ENCODE data around the gene ICAM4. TPM values are rescaled to one million over a fixed set of nuclear protein-coding genes. Genes with fewer than 3 reads are reported as not detected.
A peak's percentile ranks its signal among the peaks of the same experiment; 100 is the strongest.

Gene ICAM4
- total and polyA plus RNA-seq, 2 of the 13 experiments (the other 11 are each of a cell fraction or from before 2014, with no cell fraction given), result 2.9 to 4.0 TPM

DNA sequence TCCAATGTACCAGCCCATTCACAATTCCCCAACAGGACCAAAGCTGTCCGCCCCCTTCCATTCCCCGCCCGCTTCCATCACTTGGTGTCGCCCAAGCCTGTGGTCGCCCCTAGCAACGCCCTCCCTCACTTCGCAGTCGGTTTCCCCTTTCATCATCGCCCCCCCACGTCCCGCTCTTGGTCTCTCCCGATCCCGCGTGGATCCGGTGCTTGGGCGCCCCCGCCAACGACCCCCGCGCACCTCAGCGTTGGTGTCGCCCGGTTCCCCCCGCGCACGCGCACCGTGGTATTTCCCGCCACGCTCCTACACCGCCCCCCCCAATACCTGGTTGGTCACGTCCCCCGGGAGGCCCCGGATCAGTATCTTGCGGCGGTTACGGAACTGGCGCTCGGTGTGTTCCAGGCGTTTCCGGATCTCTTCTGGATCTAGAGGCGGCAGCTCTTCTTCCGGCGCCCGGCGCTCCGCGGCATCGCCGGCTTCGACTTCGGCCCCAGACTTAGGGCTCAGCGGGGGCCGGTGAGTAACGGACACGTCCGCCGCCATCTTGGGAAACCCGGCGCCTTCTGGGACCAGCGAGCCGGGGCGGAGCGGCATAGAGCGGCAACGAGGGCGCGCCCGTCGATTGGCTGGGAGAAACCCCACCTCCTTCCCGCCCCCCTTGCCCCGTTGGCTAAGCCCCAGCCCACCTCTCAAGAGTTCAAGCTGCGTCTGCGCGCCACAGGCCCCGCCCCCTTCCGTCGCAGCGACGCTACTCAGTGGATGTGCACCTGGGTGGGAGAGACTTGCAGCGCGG is 46.4 kb downstream of the ICAM4 start, which contains the start of gene RAVER1 (continued):
- TF ChIP-seq, protein P1, sequence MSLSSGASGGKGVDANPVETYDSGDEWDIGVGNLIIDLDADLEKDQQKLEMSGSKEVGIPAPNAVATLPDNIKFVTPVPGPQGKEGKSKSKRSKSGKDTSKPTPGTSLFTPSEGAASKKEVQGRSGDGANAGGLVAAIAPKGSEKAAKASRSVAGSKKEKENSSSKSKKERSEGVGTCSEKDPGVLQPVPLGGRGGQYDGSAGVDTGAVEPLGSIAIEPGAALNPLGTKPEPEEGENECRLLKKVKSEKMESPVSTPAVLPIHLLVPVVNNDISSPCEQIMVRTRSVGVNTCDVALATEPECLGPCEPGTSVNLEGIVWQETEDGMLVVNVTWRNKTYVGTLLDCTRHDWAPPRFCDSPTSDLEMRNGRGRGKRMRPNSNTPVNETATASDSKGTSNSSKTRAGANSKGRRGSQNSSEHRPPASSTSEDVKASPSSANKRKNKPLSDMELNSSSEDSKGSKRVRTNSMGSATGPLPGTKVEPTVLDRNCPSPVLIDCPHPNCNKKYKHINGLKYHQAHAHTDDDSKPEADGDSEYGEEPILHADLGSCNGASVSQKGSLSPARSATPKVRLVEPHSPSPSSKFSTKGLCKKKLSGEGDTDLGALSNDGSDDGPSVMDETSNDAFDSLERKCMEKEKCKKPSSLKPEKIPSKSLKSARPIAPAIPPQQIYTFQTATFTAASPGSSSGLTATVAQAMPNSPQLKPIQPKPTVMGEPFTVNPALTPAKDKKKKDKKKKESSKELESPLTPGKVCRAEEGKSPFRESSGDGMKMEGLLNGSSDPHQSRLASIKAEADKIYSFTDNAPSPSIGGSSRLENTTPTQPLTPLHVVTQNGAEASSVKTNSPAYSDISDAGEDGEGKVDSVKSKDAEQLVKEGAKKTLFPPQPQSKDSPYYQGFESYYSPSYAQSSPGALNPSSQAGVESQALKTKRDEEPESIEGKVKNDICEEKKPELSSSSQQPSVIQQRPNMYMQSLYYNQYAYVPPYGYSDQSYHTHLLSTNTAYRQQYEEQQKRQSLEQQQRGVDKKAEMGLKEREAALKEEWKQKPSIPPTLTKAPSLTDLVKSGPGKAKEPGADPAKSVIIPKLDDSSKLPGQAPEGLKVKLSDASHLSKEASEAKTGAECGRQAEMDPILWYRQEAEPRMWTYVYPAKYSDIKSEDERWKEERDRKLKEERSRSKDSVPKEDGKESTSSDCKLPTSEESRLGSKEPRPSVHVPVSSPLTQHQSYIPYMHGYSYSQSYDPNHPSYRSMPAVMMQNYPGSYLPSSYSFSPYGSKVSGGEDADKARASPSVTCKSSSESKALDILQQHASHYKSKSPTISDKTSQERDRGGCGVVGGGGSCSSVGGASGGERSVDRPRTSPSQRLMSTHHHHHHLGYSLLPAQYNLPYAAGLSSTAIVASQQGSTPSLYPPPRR (CRISPR knock-in tag; IDR thresholded peaks at IDR 0.05; ENCODE audit: borderline replicate concordance), result peak; percentile 54; the same call in 1 of the 2 replicates
- no peak for TF ChIP-seq ZNF354B (CRISPR knock-in tag; IDR thresholded peaks at IDR 0.05)
- no peak for TF ChIP-seq ZMAT3 (CRISPR knock-in tag; conservative IDR thresholded peaks at IDR 0.05)
- no peak for TF ChIP-seq HMGA1 (CRISPR knock-in tag; conservative IDR thresholded peaks at IDR 0.05)
- peak; percentile 41; the same call in 1 of the 2 replicates for TF ChIP-seq ELF3 (CRISPR knock-in tag; IDR thresholded peaks at IDR 0.05)
- TF ChIP-seq U2AF1 (optimal IDR thresholded peaks at IDR 0.05; ENCODE audit: low read depth, low read length), result peak; percentile 54
- TF ChIP-seq SYNCRIP (IDR thresholded peaks at IDR 0.05; ENCODE audit: insufficient read depth, low read depth, low read length), result no peak
- peak; percentile 69; the same call in 1 of the 2 replicates for TF ChIP-seq POLR2AphosphoS2 (IDR thresholded peaks at IDR 0.05; ENCODE audit: low read depth, low read length)
- TF ChIP-seq NFE2 (CRISPR knock-in tag; IDR thresholded peaks at IDR 0.05), result no peak
- peak; percentile 72; the same call in 1 of the 2 replicates for TF ChIP-seq GZF1 (CRISPR knock-in tag; IDR thresholded peaks at IDR 0.05)
- 0 out of 2 replicates have a peak, but pooled peaks have one; percentile 9 for TF ChIP-seq ZNF329 (CRISPR knock-in tag; IDR thresholded peaks at IDR 0.05; ENCODE audit: low read depth)
- no peak for TF ChIP-seq ZNF570 (CRISPR knock-in tag; IDR thresholded peaks at IDR 0.05; ENCODE audit: borderline replicate concordance)
- TF ChIP-seq, protein P2, sequence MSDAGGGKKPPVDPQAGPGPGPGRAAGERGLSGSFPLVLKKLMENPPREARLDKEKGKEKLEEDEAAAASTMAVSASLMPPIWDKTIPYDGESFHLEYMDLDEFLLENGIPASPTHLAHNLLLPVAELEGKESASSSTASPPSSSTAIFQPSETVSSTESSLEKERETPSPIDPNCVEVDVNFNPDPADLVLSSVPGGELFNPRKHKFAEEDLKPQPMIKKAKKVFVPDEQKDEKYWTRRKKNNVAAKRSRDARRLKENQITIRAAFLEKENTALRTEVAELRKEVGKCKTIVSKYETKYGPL (CRISPR knock-in tag; IDR thresholded peaks at IDR 0.05), result no peak
- TF ChIP-seq, protein P3, sequence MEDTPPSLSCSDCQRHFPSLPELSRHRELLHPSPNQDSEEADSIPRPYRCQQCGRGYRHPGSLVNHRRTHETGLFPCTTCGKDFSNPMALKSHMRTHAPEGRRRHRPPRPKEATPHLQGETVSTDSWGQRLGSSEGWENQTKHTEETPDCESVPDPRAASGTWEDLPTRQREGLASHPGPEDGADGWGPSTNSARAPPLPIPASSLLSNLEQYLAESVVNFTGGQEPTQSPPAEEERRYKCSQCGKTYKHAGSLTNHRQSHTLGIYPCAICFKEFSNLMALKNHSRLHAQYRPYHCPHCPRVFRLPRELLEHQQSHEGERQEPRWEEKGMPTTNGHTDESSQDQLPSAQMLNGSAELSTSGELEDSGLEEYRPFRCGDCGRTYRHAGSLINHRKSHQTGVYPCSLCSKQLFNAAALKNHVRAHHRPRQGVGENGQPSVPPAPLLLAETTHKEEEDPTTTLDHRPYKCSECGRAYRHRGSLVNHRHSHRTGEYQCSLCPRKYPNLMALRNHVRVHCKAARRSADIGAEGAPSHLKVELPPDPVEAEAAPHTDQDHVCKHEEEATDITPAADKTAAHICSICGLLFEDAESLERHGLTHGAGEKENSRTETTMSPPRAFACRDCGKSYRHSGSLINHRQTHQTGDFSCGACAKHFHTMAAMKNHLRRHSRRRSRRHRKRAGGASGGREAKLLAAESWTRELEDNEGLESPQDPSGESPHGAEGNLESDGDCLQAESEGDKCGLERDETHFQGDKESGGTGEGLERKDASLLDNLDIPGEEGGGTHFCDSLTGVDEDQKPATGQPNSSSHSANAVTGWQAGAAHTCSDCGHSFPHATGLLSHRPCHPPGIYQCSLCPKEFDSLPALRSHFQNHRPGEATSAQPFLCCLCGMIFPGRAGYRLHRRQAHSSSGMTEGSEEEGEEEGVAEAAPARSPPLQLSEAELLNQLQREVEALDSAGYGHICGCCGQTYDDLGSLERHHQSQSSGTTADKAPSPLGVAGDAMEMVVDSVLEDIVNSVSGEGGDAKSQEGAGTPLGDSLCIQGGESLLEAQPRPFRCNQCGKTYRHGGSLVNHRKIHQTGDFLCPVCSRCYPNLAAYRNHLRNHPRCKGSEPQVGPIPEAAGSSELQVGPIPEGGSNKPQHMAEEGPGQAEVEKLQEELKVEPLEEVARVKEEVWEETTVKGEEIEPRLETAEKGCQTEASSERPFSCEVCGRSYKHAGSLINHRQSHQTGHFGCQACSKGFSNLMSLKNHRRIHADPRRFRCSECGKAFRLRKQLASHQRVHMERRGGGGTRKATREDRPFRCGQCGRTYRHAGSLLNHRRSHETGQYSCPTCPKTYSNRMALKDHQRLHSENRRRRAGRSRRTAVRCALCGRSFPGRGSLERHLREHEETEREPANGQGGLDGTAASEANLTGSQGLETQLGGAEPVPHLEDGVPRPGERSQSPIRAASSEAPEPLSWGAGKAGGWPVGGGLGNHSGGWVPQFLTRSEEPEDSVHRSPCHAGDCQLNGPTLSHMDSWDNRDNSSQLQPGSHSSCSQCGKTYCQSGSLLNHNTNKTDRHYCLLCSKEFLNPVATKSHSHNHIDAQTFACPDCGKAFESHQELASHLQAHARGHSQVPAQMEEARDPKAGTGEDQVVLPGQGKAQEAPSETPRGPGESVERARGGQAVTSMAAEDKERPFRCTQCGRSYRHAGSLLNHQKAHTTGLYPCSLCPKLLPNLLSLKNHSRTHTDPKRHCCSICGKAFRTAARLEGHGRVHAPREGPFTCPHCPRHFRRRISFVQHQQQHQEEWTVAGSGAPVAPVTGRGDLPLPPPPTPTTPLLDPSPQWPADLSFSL (CRISPR knock-in tag; IDR thresholded peaks at IDR 0.05), result no peak
- TF ChIP-seq ZFP1 (CRISPR knock-in tag; IDR thresholded peaks at IDR 0.05), result 0 out of 2 replicates have a peak, but pooled peaks have one; percentile 64
- TF ChIP-seq ZNF563 (CRISPR knock-in tag; IDR thresholded peaks at IDR 0.05), result peak; percentile 21; the same call in 1 of the 2 replicates
- peak; percentile 70 for TF ChIP-seq MEF2D (CRISPR knock-in tag; IDR thresholded peaks at IDR 0.05)
- peak; percentile 67; the same call in 1 of the 2 replicates for TF ChIP-seq SP4 (CRISPR knock-in tag; IDR thresholded peaks at IDR 0.05)
